RWPE2 (cell line): ENCODE results near the gene DDX59.

Source experiments
- ATAC-seq: fragments of 200-7000 bp; cut with Tn5 transposase; 3 replicates; pipeline ENCODE4 v1.9.1; 2021; ENCODE audit warnings: low read depth
- DNase-seq: peaks from one replicate; pipeline ENCODE4 v3.0.0-alpha.2; 2020; ENCODE audit warnings: low spot score
- H3K27ac ChIP-seq: fragments of 450-650 bp; 2 replicates; pipeline ENCODE4 v1.5.1; 2017; ENCODE audit warnings: mild to moderate bottlenecking; ENCODE audit not compliant: poor library complexity, severe bottlenecking
- H3K27me3 ChIP-seq: fragments of 250-450 bp; sonication (Bioruptor Pico); 2 replicates; pipeline ENCODE4 v1.5.1; 2021; ENCODE audit warnings: mild to moderate bottlenecking, moderate library complexity; ENCODE audit not compliant: insufficient read depth, poor library complexity, severe bottlenecking
- H3K36me3 ChIP-seq: fragments of 250-450 bp; sonication (Bioruptor Pico); 2 replicates; pipeline ENCODE4 v1.5.1; 2020; ENCODE audit warnings: low read depth, mild to moderate bottlenecking, moderate library complexity
- H3K4me1 ChIP-seq: fragments of 250-450 bp; sonication (Bioruptor Pico); 2 replicates; pipeline ENCODE4 v1.5.1; 2021; ENCODE audit warnings: mild to moderate bottlenecking, moderate library complexity; ENCODE audit not compliant: insufficient read depth, poor library complexity, severe bottlenecking
- H3K4me3 ChIP-seq: fragments of 250-450 bp; sonication (Bioruptor Pico); 2 replicates; pipeline ENCODE4 v1.5.1; 2021; ENCODE audit warnings: mild to moderate bottlenecking, moderate library complexity; ENCODE audit not compliant: severe bottlenecking
- H3K9me3 ChIP-seq: fragments of 250-450 bp; sonication (Bioruptor Pico); 2 replicates; pipeline ENCODE4 v1.5.1; 2021; ENCODE audit warnings: mild to moderate bottlenecking, moderate library complexity; ENCODE audit not compliant: severe bottlenecking
- CTCF ChIP-seq: fragments of 450-650 bp; IDR thresholded peaks from one replicate; pipeline ENCODE4 v1.5.1; 2017; ENCODE audit warnings: mild to moderate bottlenecking, moderate library complexity; ENCODE audit not compliant: poor library complexity, severe bottlenecking

Gene DDX59

GRCh38 chr1:200683298-200683697 is 13.6 kb upstream of the DDX59 start:
- no peaks in the 10 kb centered on the region for H3K36me3 ChIP-seq
- TF ChIP-seq CTCF: no peak
- H3K4me1 ChIP-seq: peaks cover 17% of the 10 kb centered on the region
- no peaks in the 10 kb centered on the region for H3K27me3 ChIP-seq
- no peak overlapping the region for H3K4me3 ChIP-seq
- no peak for DNase-seq
- H3K9me3 ChIP-seq: no peaks in the 10 kb centered on the region
- ATAC-seq: no peak
- peak overlapping the region; percentile 59 for H3K27ac ChIP-seq

GRCh38 chr1:200681231-200681630 is 11.5 kb upstream of the DDX59 start:
- no peaks in the 10 kb centered on the region for H3K9me3 ChIP-seq
- TF ChIP-seq CTCF: no peak

GRCh38 chr1:200676829-200677228 is 7.1 kb upstream of the DDX59 start:
- no peaks in the 10 kb centered on the region for H3K27me3 ChIP-seq
- no peaks in the 10 kb centered on the region for H3K36me3 ChIP-seq
- TF ChIP-seq CTCF: no peak
- H3K27ac ChIP-seq: peak overlapping the region; percentile 99
- no peak overlapping the region for H3K4me3 ChIP-seq
- H3K9me3 ChIP-seq: no peaks in the 10 kb centered on the region
- ATAC-seq: no peak
- no peak for DNase-seq
- peaks cover 27% of the 10 kb centered on the region for H3K4me1 ChIP-seq

More at GRCh38 chr1:200681231-200681630, 11.5 kb upstream of the DDX59 start:
- H3K36me3 ChIP-seq: no peaks in the 10 kb centered on the region
- H3K4me1 ChIP-seq: peaks cover 17% of the 10 kb centered on the region
- H3K27me3 ChIP-seq: no peaks in the 10 kb centered on the region
- ATAC-seq: no peak
- H3K4me3 ChIP-seq: no peak overlapping the region
- DNase-seq: no peak
- no peak overlapping the region for H3K27ac ChIP-seq

GRCh38 chr1:200675588-200675852 is 5.8 kb upstream of the DDX59 start:
- Histone ChIP-seq H3K27me3 (no peaks in the 10 kb centered on the region), H3K4me3 (no peak overlapping the region), H3K36me3 (no peaks in the 10 kb centered on the region), H3K27ac (peak overlapping the region; percentile 99), H3K4me1 (peaks cover 40% of the 10 kb centered on the region), H3K9me3 (no peaks in the 10 kb centered on the region)
- ATAC-seq (no peak), DNase-seq (no peak)
- TF ChIP-seq CTCF: no peak

GRCh38 chr1:200674838-200675587 is 5.3 kb upstream of the DDX59 start:
- peaks cover 42% of the 10 kb centered on the region for H3K4me1 ChIP-seq
- peak; percentile 66 for ATAC-seq
- H3K4me3 ChIP-seq: no peak overlapping the region
- no peaks in the 10 kb centered on the region for H3K9me3 ChIP-seq
- no peaks in the 10 kb centered on the region for H3K36me3 ChIP-seq
- TF ChIP-seq CTCF: no peak
- peak overlapping the region; percentile 99 for H3K27ac ChIP-seq
- no peaks in the 10 kb centered on the region for H3K27me3 ChIP-seq
- DNase-seq: no peak
